ENCODE data around the gene TEX54.

The TEX54 gene

GRCh38 chr11:62844154-62844553, 11.5 kb upstream of the TEX54 start:
- Histone ChIP-seq H3K27ac (ENCODE audit: extremely low read depth, low read depth, low read length) (no peak overlapping the region), H3K4me3 (ENCODE audit: low read depth, low read length) (no peak overlapping the region), H3K9me3 (ENCODE audit: control insufficient read depth, insufficient read depth, low read depth, low read length) (no peaks in the 10 kb centered on the region), H3K4me1 (ENCODE audit: control insufficient read depth, insufficient read depth, low read length) (no peaks in the 10 kb centered on the region), H3K36me3 (ENCODE audit: control insufficient read depth in 2 of 2, insufficient read depth in 1 of 2, low read length in 2 of 2) (no peaks in the 10 kb centered on the region)
- CTCF ChIA-PET, result interaction anchor here (0.6 to 1.9 kb wide), 2 partner anchors 58 to 88 kb away, joined by 3 to 5 read pairs; no protein-coding TSS in a partner anchor
- POLR2A ChIA-PET, result interaction anchor here (1.0 to 3.4 kb wide), 2 partner anchors 11 to 37 kb away, joined by 4 to 27 read pairs; no protein-coding TSS in a partner anchor
- TF ChIP-seq ZBTB48 (tag by site-specific recombination; IDR thresholded peaks at IDR 0.05) (no peak), PRDM6 (tag by site-specific recombination; IDR thresholded peaks at IDR 0.05) (no peak), SETDB1 (IDR thresholded peaks at IDR 0.05; ENCODE audit: insufficient read length, low read length) (no peak), ZNF518A (tag by site-specific recombination; conservative IDR thresholded peaks at IDR 0.05; ENCODE audit: low read depth) (no peak), ZNF510 (tag by site-specific recombination; IDR thresholded peaks at IDR 0.05; ENCODE audit: insufficient replicate concordance) (no peak), ZNF184 (tag by site-specific recombination; IDR thresholded peaks at IDR 0.05) (no peak), FEZF1 (tag by site-specific recombination; IDR thresholded peaks at IDR 0.05) (no peak), CTCF (tag by site-specific recombination; IDR thresholded peaks at IDR 0.05) (no peak), ELK4 (IDR thresholded peaks at IDR 0.05; ENCODE audit: borderline replicate concordance, low read depth, low read length) (no peak)

GRCh38 chr11:62843466-62843865, 10.8 kb upstream of the TEX54 start:
- Histone ChIP-seq H3K36me3 (ENCODE audit: control insufficient read depth in 2 of 2, insufficient read depth in 1 of 2, low read length in 2 of 2) (no peaks in the 10 kb centered on the region), H3K9me3 (ENCODE audit: control insufficient read depth, insufficient read depth, low read depth, low read length) (no peaks in the 10 kb centered on the region), H3K27ac (ENCODE audit: extremely low read depth, low read depth, low read length) (no peak overlapping the region), H3K4me3 (ENCODE audit: low read depth, low read length) (no peak overlapping the region), H3K4me1 (ENCODE audit: control insufficient read depth, insufficient read depth, low read length) (no peaks in the 10 kb centered on the region)
- ChIA-PET CTCF (interaction anchor here (1.9 kb wide), 1 partner anchor 57 kb away, joined by 5 read pairs; no protein-coding TSS in a partner anchor), POLR2A (interaction anchor here (0.5 to 3.4 kb wide), 4 partner anchors 9 to 116 kb away, joined by 4 to 27 read pairs (median 5); no protein-coding TSS in a partner anchor)
- TF ChIP-seq ZNF140 (tag by site-specific recombination; IDR thresholded peaks at IDR 0.05) (no peak), SCRT2 (tag by site-specific recombination; IDR thresholded peaks at IDR 0.05) (no peak), ZBTB6 (tag by site-specific recombination; IDR thresholded peaks at IDR 0.05) (0 out of 2 replicates have a peak, but pooled peaks have one; percentile 5), SCRT1 (tag by site-specific recombination; IDR thresholded peaks at IDR 0.05; ENCODE audit: borderline replicate concordance) (no peak), ZBTB8A (tag by site-specific recombination; IDR thresholded peaks at IDR 0.05) (0 out of 2 replicates have a peak, but pooled peaks have one; percentile 36), ZNF571 (tag by site-specific recombination; IDR thresholded peaks at IDR 0.05) (no peak), ZNF19 (tag by site-specific recombination; IDR thresholded peaks at IDR 0.05; ENCODE audit: low read depth) (no peak), ZBTB17 (tag by site-specific recombination; IDR thresholded peaks at IDR 0.05) (peak; percentile 75), ZNF148 (tag by site-specific recombination; IDR thresholded peaks at IDR 0.05; ENCODE audit: borderline replicate concordance) (no peak), ZNF26 (tag by site-specific recombination; IDR thresholded peaks at IDR 0.05) (no peak)

Measured in HEK293 (cell line).